ENCODE results near the gene STK32B.

The STK32B gene

GRCh38 chr4:5300283-5300682, 249.0 kb downstream of the STK32B start:
- Histone ChIP-seq H3K9me2 (replicated peaks; ENCODE audit: low read depth, low read length) (no peaks in the 10 kb centered on the region), H2AFZ (ENCODE audit: low read length) (no peak overlapping the region), H4K20me1 (ENCODE audit: insufficient read depth, low read length, poor library complexity, severe bottlenecking) (no peaks in the 10 kb centered on the region), H3K4me1 (ENCODE audit: insufficient read depth, low read length, poor library complexity, severe bottlenecking) (no peaks in the 10 kb centered on the region), H3K79me2 (ENCODE audit: insufficient read depth, low read length) (no peaks in the 10 kb centered on the region), H3F3A (ENCODE audit: low read depth) (no peaks in the 10 kb centered on the region), H3K27me3 (ENCODE audit: insufficient read depth, low read length, poor library complexity, severe bottlenecking) (no peaks in the 10 kb centered on the region), H3K4me3 (ENCODE audit: low read length, poor library complexity, severe bottlenecking) (no peak overlapping the region), H3K36me3 (ENCODE audit: insufficient read depth, low read length) (no peaks in the 10 kb centered on the region), H3K9ac (ENCODE audit: low read depth, low read length, poor library complexity, severe bottlenecking) (no peak overlapping the region), H3K4me2 (ENCODE audit: low read depth, low read length, poor library complexity, severe bottlenecking) (no peak overlapping the region), H3K9me3 (ENCODE audit: insufficient read depth, low read depth, low read length) (no peaks in the 10 kb centered on the region)
- TF ChIP-seq, protein P1, sequence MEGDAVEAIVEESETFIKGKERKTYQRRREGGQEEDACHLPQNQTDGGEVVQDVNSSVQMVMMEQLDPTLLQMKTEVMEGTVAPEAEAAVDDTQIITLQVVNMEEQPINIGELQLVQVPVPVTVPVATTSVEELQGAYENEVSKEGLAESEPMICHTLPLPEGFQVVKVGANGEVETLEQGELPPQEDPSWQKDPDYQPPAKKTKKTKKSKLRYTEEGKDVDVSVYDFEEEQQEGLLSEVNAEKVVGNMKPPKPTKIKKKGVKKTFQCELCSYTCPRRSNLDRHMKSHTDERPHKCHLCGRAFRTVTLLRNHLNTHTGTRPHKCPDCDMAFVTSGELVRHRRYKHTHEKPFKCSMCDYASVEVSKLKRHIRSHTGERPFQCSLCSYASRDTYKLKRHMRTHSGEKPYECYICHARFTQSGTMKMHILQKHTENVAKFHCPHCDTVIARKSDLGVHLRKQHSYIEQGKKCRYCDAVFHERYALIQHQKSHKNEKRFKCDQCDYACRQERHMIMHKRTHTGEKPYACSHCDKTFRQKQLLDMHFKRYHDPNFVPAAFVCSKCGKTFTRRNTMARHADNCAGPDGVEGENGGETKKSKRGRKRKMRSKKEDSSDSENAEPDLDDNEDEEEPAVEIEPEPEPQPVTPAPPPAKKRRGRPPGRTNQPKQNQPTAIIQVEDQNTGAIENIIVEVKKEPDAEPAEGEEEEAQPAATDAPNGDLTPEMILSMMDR (conservative IDR thresholded peaks at IDR 0.05; ENCODE audit: low read length): no peak
- no peak for TF ChIP-seq EZH2phosphoT487 (IDR thresholded peaks at IDR 0.05; ENCODE audit: borderline replicate concordance)

- Histone ChIP-seq H3K9me2 (replicated peaks; ENCODE audit: low read depth, low read length) (no peaks in the 10 kb centered on the region), H3K9me3 (ENCODE audit: insufficient read depth, low read depth, low read length) (no peaks in the 10 kb centered on the region), H3F3A (ENCODE audit: low read depth) (no peaks in the 10 kb centered on the region), H3K4me2 (ENCODE audit: low read depth, low read length, poor library complexity, severe bottlenecking) (no peak overlapping the region), H3K79me2 (ENCODE audit: insufficient read depth, low read length) (no peaks in the 10 kb centered on the region), H2AFZ (ENCODE audit: low read length) (no peak overlapping the region), H4K20me1 (ENCODE audit: insufficient read depth, low read length, poor library complexity, severe bottlenecking) (no peaks in the 10 kb centered on the region), H3K36me3 (ENCODE audit: insufficient read depth, low read length) (no peaks in the 10 kb centered on the region), H3K9ac (ENCODE audit: low read depth, low read length, poor library complexity, severe bottlenecking) (no peak overlapping the region), H3K4me3 (ENCODE audit: low read length, poor library complexity, severe bottlenecking) (no peak overlapping the region), H3K27me3 (ENCODE audit: insufficient read depth, low read length, poor library complexity, severe bottlenecking) (no peaks in the 10 kb centered on the region), H3K4me1 (ENCODE audit: insufficient read depth, low read length, poor library complexity, severe bottlenecking) (no peaks in the 10 kb centered on the region)
- TF ChIP-seq, protein P1 (conservative IDR thresholded peaks at IDR 0.05; ENCODE audit: low read length): no peak
- TF ChIP-seq EZH2phosphoT487 (IDR thresholded peaks at IDR 0.05; ENCODE audit: borderline replicate concordance): no peak
These were observed 256.6 kb downstream of the STK32B start for GRCh38 chr4:5307928-5308327.

DNA sequence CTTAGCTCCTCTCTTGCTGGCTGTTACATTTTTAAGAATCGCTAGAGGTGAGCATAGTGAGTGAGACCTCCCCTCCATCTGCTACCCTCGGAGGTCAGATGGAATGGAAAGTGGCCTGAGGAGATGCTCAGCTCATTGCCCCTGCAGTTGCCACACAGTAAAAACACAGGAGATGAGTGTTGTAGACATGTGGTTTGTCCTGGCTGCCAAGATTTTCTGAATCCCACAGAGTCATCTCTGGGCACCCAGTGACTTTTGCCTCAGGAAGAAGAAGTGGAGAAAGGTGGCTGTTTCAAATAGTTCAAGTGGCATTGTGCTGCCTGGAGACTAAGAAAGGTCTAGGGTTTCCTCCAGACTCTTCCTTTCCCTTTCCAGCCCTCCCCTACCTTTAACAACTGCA, 271.0 kb downstream of the STK32B start:
- TF ChIP-seq, protein P1 (conservative IDR thresholded peaks at IDR 0.05; ENCODE audit: low read length): no peak
- TF ChIP-seq EZH2phosphoT487 (IDR thresholded peaks at IDR 0.05; ENCODE audit: borderline replicate concordance): no peak
- H3K4me3 ChIP-seq (ENCODE audit: low read length, poor library complexity, severe bottlenecking): no peak overlapping the region

More for the DNA sequence above, 271.0 kb downstream of the STK32B start:
- Histone ChIP-seq H2AFZ (ENCODE audit: low read length) (no peak overlapping the region), H3K4me1 (ENCODE audit: insufficient read depth, low read length, poor library complexity, severe bottlenecking) (no peaks in the 10 kb centered on the region), H3K9ac (ENCODE audit: low read depth, low read length, poor library complexity, severe bottlenecking) (no peak overlapping the region), H3K9me2 (replicated peaks; ENCODE audit: low read depth, low read length) (no peaks in the 10 kb centered on the region), H3K4me2 (ENCODE audit: low read depth, low read length, poor library complexity, severe bottlenecking) (no peak overlapping the region), H4K20me1 (ENCODE audit: insufficient read depth, low read length, poor library complexity, severe bottlenecking) (no peaks in the 10 kb centered on the region), H3F3A (ENCODE audit: low read depth) (no peaks in the 10 kb centered on the region), H3K36me3 (ENCODE audit: insufficient read depth, low read length) (no peaks in the 10 kb centered on the region), H3K27me3 (ENCODE audit: insufficient read depth, low read length, poor library complexity, severe bottlenecking) (no peaks in the 10 kb centered on the region), H3K9me3 (ENCODE audit: insufficient read depth, low read depth, low read length) (no peaks in the 10 kb centered on the region), H3K79me2 (ENCODE audit: insufficient read depth, low read length) (no peaks in the 10 kb centered on the region)

Data from Loucy (cell line).